Stimulated activated naive CD8-positive, alpha-beta T cell treated with anti-CD3 and anti-CD28 coated beads, Interleukin-15, amount 100 ng/mL, for 72 hours (primary cell): Measurements from ENCODE around the gene SHE.
"Not testable (repeated sequence)": the region's sequence is repeated elsewhere in the genome, so short reads cannot be mapped to it uniquely, and the experiment has no call there.

Experiments used
- ATAC-seq: fragments of 150-1000 bp; cut with Tn5 transposase; 2 replicates; pipeline ENCODE4 v1.10.0; 2021; ENCODE audit warnings: mild to moderate bottlenecking, moderate library complexity
- DNase-seq, 2 donors: peaks; one replicate each; pipeline ENCODE4 v3.0.0; 2021 to 2022
- H3K27ac Mint-ChIP-seq, 2 donors: one replicate each; pipeline ENCODE4 v1.8.0; 2022; ENCODE audit warnings: mild to moderate bottlenecking in 2 of 2, mixed read lengths in 2 of 2, moderate library complexity in 2 of 2
- H3K27me3 Mint-ChIP-seq: one replicate; pipeline ENCODE4 v1.8.0; 2022; ENCODE audit warnings: mixed read lengths
- H3K4me1 Mint-ChIP-seq: one replicate; pipeline ENCODE4 v1.8.0; 2022; ENCODE audit warnings: mild to moderate bottlenecking, mixed read lengths
- H3K4me3 Mint-ChIP-seq, 2 donors: one replicate each; pipeline ENCODE4 v1.8.0; 2022; ENCODE audit warnings: mild to moderate bottlenecking in 2 of 2, mixed read lengths in 2 of 2, moderate library complexity in 1 of 2
- H3K9me3 Mint-ChIP-seq, 2 donors: one replicate each; pipeline ENCODE4 v1.8.0; 2022; ENCODE audit warnings: mixed read lengths in 2 of 2

SHE gene

GRCh38 chr1:154502066-154502743 lies at the start of gene SHE, which contains the start of gene TDRD10:
Gene SHE (minus strand): TSS chr1:154502412. CDS start chr1:154502026, 386 bp downstream.
Gene TDRD10 (plus strand): TSS chr1:154502219. CDS start chr1:154506904, 4,685 bp downstream.
- no peak within 1 kb of the TSS for H3K27ac Mint-ChIP-seq
- peak within 1 kb of the TSS; percentile 68 to 72 for H3K4me3 Mint-ChIP-seq
- ATAC-seq = peak; percentile 55
- peaks cover 18% of the 10 kb centered on the region for H3K4me1 Mint-ChIP-seq
- H3K9me3 Mint-ChIP-seq = no peaks in the 10 kb centered on the region
- peaks cover 73% of the 10 kb centered on the region for H3K27me3 Mint-ChIP-seq
- DNase-seq = peak; percentile 19 to 33

GRCh38 chr1:154551474-154551873 lies 49.3 kb upstream of the SHE start:
- H3K27me3 Mint-ChIP-seq = no peaks in the 10 kb centered on the region
- peaks cover 52% of the 10 kb centered on the region for H3K4me1 Mint-ChIP-seq
- no peak overlapping the region for H3K27ac Mint-ChIP-seq
- H3K4me3 Mint-ChIP-seq = no peak overlapping the region
- H3K9me3 Mint-ChIP-seq = no peaks in the 10 kb centered on the region
- ATAC-seq (no peak), DNase-seq (no peak)

GRCh38 chr1:154550657-154551056 lies 48.4 kb upstream of the SHE start:
- Mint-ChIP-seq H3K27ac (no peak overlapping the region), H3K4me3 (no peak overlapping the region), H3K9me3 (no peaks in the 10 kb centered on the region), H3K4me1 (peaks cover 44% of the 10 kb centered on the region), H3K27me3 (no peaks in the 10 kb centered on the region)
- ATAC-seq (no peak), DNase-seq (no peak)

- Mint-ChIP-seq H3K4me3 (no peak overlapping the region), H3K27ac (peak overlapping the region; percentile 6 to 29)
Observed at GRCh38 chr1:154550070-154550469, 47.9 kb upstream of the SHE start.

GRCh38 chr1:154549202-154549770 lies 47.1 kb upstream of the SHE start:
- no peak for DNase-seq
- Mint-ChIP-seq H3K27ac (peak overlapping the region in 1 of 2 donors; percentile 31), H3K4me1 (peaks cover 34% of the 10 kb centered on the region), H3K9me3 (no peaks in the 10 kb centered on the region), H3K4me3 (no peak overlapping the region), H3K27me3 (no peaks in the 10 kb centered on the region)
- ATAC-seq = no peak

More at GRCh38 chr1:154550070-154550469, 47.9 kb upstream of the SHE start:
- no peak for ATAC-seq
- Mint-ChIP-seq H3K9me3 (no peaks in the 10 kb centered on the region), H3K4me1 (peaks cover 39% of the 10 kb centered on the region), H3K27me3 (no peaks in the 10 kb centered on the region)
- no peak for DNase-seq

- H3K9me3 Mint-ChIP-seq = no peaks in the 10 kb centered on the region
- H3K4me1 Mint-ChIP-seq = peaks cover 28% of the 10 kb centered on the region
- ATAC-seq = no peak
- no peak overlapping the region for H3K27ac Mint-ChIP-seq
- DNase-seq = no peak
- H3K4me3 Mint-ChIP-seq = no peak overlapping the region
- H3K27me3 Mint-ChIP-seq = no peaks in the 10 kb centered on the region
Observed at GRCh38 chr1:154548028-154548427, 45.8 kb upstream of the SHE start.

GRCh38 chr1:154547105-154547732 lies 45.0 kb upstream of the SHE start:
- no peak overlapping the region for H3K4me3 Mint-ChIP-seq
- H3K27ac Mint-ChIP-seq = no peak overlapping the region
- peaks cover 28% of the 10 kb centered on the region for H3K4me1 Mint-ChIP-seq
- ATAC-seq (no peak), DNase-seq (no peak)
- H3K9me3 Mint-ChIP-seq = no peaks in the 10 kb centered on the region
- no peaks in the 10 kb centered on the region for H3K27me3 Mint-ChIP-seq

- Mint-ChIP-seq H3K27ac (no peak overlapping the region), H3K4me3 (no peak overlapping the region), H3K27me3 (peaks cover 2% of the 10 kb centered on the region), H3K9me3 (no peaks in the 10 kb centered on the region), H3K4me1 (peaks cover 23% of the 10 kb centered on the region)
- ATAC-seq (peak; percentile 87), DNase-seq (peak; percentile 52 to 68)
Observed at GRCh38 chr1:154546264-154547063, 44.3 kb upstream of the SHE start.

- H3K4me3 Mint-ChIP-seq = no peak overlapping the region
- no peaks in the 10 kb centered on the region for H3K9me3 Mint-ChIP-seq
- peaks cover 6% of the 10 kb centered on the region for H3K4me1 Mint-ChIP-seq
- no peak overlapping the region for H3K27ac Mint-ChIP-seq
- H3K27me3 Mint-ChIP-seq = peaks cover 19% of the 10 kb centered on the region
- no peak for ATAC-seq
- no peak for DNase-seq
Observed at GRCh38 chr1:154541231-154541630, 39.0 kb upstream of the SHE start.

GRCh38 chr1:154539486-154540483 lies 37.6 kb upstream of the SHE start:
- no peak for ATAC-seq
- H3K4me1 Mint-ChIP-seq = peaks cover 6% of the 10 kb centered on the region
- peaks cover 0 to 6% of the 10 kb centered on the region in 2 donors for H3K9me3 Mint-ChIP-seq
- H3K4me3 Mint-ChIP-seq = no peak overlapping the region
- H3K27me3 Mint-ChIP-seq = peaks cover 30% of the 10 kb centered on the region
- no peak overlapping the region for H3K27ac Mint-ChIP-seq
- no peak for DNase-seq

- DNase-seq (no peak), ATAC-seq (no peak)
- Mint-ChIP-seq H3K4me3 (no peak overlapping the region), H3K27me3 (peaks cover 29% of the 10 kb centered on the region), H3K4me1 (peaks cover 6% of the 10 kb centered on the region), H3K9me3 (peaks cover 0 to 6% of the 10 kb centered on the region in 2 donors), H3K27ac (no peak overlapping the region)
Observed at GRCh38 chr1:154536570-154536969, 34.4 kb upstream of the SHE start.

- Mint-ChIP-seq H3K4me1 (peaks cover 6% of the 10 kb centered on the region), H3K27ac (no peak overlapping the region), H3K9me3 (peaks cover 0 to 6% of the 10 kb centered on the region in 2 donors), H3K4me3 (no peak overlapping the region), H3K27me3 (peaks cover 11% of the 10 kb centered on the region)
- ATAC-seq (no peak), DNase-seq (no peak)
Observed at GRCh38 chr1:154533952-154534844, 32.0 kb upstream of the SHE start.

GRCh38 chr1:154531950-154532349 lies 29.7 kb upstream of the SHE start:
- H3K27me3 Mint-ChIP-seq = peaks cover 11% of the 10 kb centered on the region

GRCh38 chr1:154529308-154529707 lies 27.1 kb upstream of the SHE start:
- no peaks in the 10 kb centered on the region for H3K4me1 Mint-ChIP-seq
- ATAC-seq (no peak), DNase-seq (no peak)
- no peak overlapping the region for H3K4me3 Mint-ChIP-seq
- H3K27me3 Mint-ChIP-seq = no peaks in the 10 kb centered on the region
- H3K27ac Mint-ChIP-seq = no peak overlapping the region
- no peaks in the 10 kb centered on the region for H3K9me3 Mint-ChIP-seq

More at GRCh38 chr1:154531950-154532349, 29.7 kb upstream of the SHE start:
- not testable (repeated sequence) for ATAC-seq, H3K27ac Mint-ChIP-seq, DNase-seq, H3K4me3 Mint-ChIP-seq, H3K4me1 Mint-ChIP-seq, H3K9me3 Mint-ChIP-seq
